K562 (cell line): Measurements from ENCODE around the gene LCN15. TPM values are rescaled to one million over a fixed set of nuclear protein-coding genes. Genes with fewer than 3 reads are reported as not detected.
A peak's percentile ranks its signal among the peaks of the same experiment; 100 is the strongest.

Experiments used
- ATAC-seq: fragments of 200-7000 bp; cut with Tn5 transposase; 3 replicates; pipeline ENCODE4 v1.9.1; 2020; ENCODE audit warnings: moderate library complexity
- BruUV-seq: library from RNA; stranded (reverse); fragments of 400-500 nt; replicated peaks from 2 replicates; lab custom pipeline; 2021; lab: Mats Ljungman, UMichigan
- CTCF ChIA-PET: fragments of 300-600 bp; formaldehyde crosslinking; extraction: SDS; loops from one replicate; lab custom pipeline; 2021; ENCODE audit warnings: low intra/inter-chr PET ratio; lab: Yijun Ruan, JAX
- POLR2A ChIA-PET: fragments of 300-600, 350-650 bp; sonication (Branson Sonifier 250); formaldehyde crosslinking; extraction: SDS; loops from one replicate; lab custom pipeline; 2021; ENCODE audit warnings: antibody characterized with exemption, inconsistent platforms; lab: Yijun Ruan, JAX
- DNase-seq, 4 experiments: peaks; one replicate each; pipeline versions ENCODE4 v3.0.0 to v3.0.0-alpha.2; 2011 to 2018; ENCODE audit warnings: low spot score in 3 of 4, mixed read lengths in 3 of 4; ENCODE audit errors: extremely low read depth in 1 of 4
- FAIRE-seq: peaks from 2 replicates; lab custom pipeline; 2011; peaks lifted over from hg19 to GRCh38; lab: Jason Lieb, UNC
- H2AFZ ChIP-seq: 2 replicates; pipeline ENCODE4 v1.6.0; 2011; ENCODE audit warnings: low read depth, low read length, control low read depth, inconsistent platforms
- H3K27ac ChIP-seq: fragments of 200-600 bp; 3 replicates; pipeline ENCODE4 v1.8.0; 2011; ENCODE audit warnings: low read depth, mild to moderate bottlenecking, control low read depth, inconsistent platforms, low read length, moderate library complexity, mixed read lengths; ENCODE audit errors: extremely low read depth
- H3K27me3 ChIP-seq, 2 experiments: fragments of 300-600 bp in 1 of 2; 2 replicates in 1 of 2; 3 replicates in 1 of 2; pipeline versions ENCODE4 v1.6.0 to v1.8.0; 2011; ENCODE audit warnings: inconsistent platforms in 2 of 2, low read length in 2 of 2, mild to moderate bottlenecking in 1 of 2, mixed read lengths in 1 of 2, moderate library complexity in 1 of 2; ENCODE audit not compliant: control insufficient read depth in 2 of 2, insufficient read depth in 2 of 2
- H3K36me3 ChIP-seq: fragments of 300-600 bp; 3 replicates; pipeline ENCODE4 v1.8.0; 2011; ENCODE audit warnings: mild to moderate bottlenecking, low read length, inconsistent platforms; ENCODE audit not compliant: control insufficient read depth, insufficient read depth
- H3K4me1 ChIP-seq, 2 experiments: fragments of 200-600 bp in 1 of 2; replicated peaks in 1 of 2; 2 replicates in 1 of 2; 3 replicates in 1 of 2; pipeline versions ENCODE4 v1.5.1 to v1.8.0; 2011; ENCODE audit warnings: inconsistent platforms in 2 of 2, low read length in 2 of 2, mild to moderate bottlenecking in 1 of 2, mixed read lengths in 1 of 2, moderate library complexity in 1 of 2; ENCODE audit not compliant: control insufficient read depth in 2 of 2, insufficient read depth in 2 of 2
- H3K4me2 ChIP-seq: 2 replicates; pipeline ENCODE4 v1.6.1; 2011; ENCODE audit warnings: low read length, control low read depth, inconsistent platforms, mixed read lengths; ENCODE audit not compliant: insufficient read depth
- H3K4me3 ChIP-seq: fragments of 200-600 bp; sonication (generic), shearing (Covaris generic); 2 replicates; pipeline ENCODE4 v1.5.1; 2016; ENCODE audit warnings: control low read depth, inconsistent platforms
- H3K79me2 ChIP-seq: fragments of 200-600 bp; 3 replicates; pipeline ENCODE4 v1.8.0; 2011; ENCODE audit warnings: low read length, inconsistent platforms; ENCODE audit not compliant: control insufficient read depth, insufficient read depth
- H3K9ac ChIP-seq, 2 experiments: 2 replicates each; pipeline versions ENCODE4 v1.6.0 to v1.6.1; 2011; ENCODE audit warnings: low read depth in 2 of 2, low read length in 2 of 2, control low read depth in 1 of 2, inconsistent platforms in 1 of 2, mild to moderate bottlenecking in 1 of 2, mixed read lengths in 1 of 2; ENCODE audit not compliant: insufficient read depth in 1 of 2
- H3K9me1 ChIP-seq: one replicate; pipeline ENCODE4 v1.6.0; 2011; ENCODE audit warnings: inconsistent platforms, mild to moderate bottlenecking, low read length, moderate library complexity; ENCODE audit not compliant: control insufficient read depth, insufficient read depth
- H3K9me3 ChIP-seq: replicated peaks from 2 replicates; pipeline ENCODE4 v1.5.1; 2011; ENCODE audit warnings: low read depth, low read length, inconsistent platforms; ENCODE audit not compliant: control insufficient read depth, insufficient read depth
- H4K20me1 ChIP-seq: replicated peaks from 2 replicates; pipeline ENCODE4 v1.6.1; 2011; ENCODE audit warnings: low read length, inconsistent platforms, mixed read lengths; ENCODE audit not compliant: control insufficient read depth, insufficient read depth
- HSF4 ChIP-seq: fragments of 250-450 bp; sonication (Bioruptor Pico); IDR thresholded peaks from 2 replicates; pipeline ENCODE4 v2.1.2; 2022; ENCODE audit warnings: mild to moderate bottlenecking, moderate library complexity, borderline replicate concordance
- SMARCA4 ChIP-seq: fragments of 450-650 bp; IDR thresholded peaks from 2 replicates; pipeline ENCODE4 v1.6.1; 2016
- XRCC3 ChIP-seq: fragments of 450-650 bp; IDR thresholded peaks from 2 replicates; pipeline ENCODE4 v1.6.1; 2017; ENCODE audit warnings: mild to moderate bottlenecking, moderate library complexity
- ZBTB8A ChIP-seq: fragments of 450-650 bp; IDR thresholded peaks from 2 replicates; pipeline ENCODE4 v1.6.1; 2018; ENCODE audit warnings: mild to moderate bottlenecking, moderate library complexity; ENCODE audit not compliant: partially characterized antibody
- ZNF785 ChIP-seq: fragments of 250-450 bp; sonication (Bioruptor Pico); IDR thresholded peaks from 2 replicates; pipeline ENCODE4 v1.4.0; 2020; ENCODE audit warnings: mild to moderate bottlenecking
- WGBS: fragments of 100-300 bp; shearing (Covaris generic); methylation state at CpG from one replicate; pipeline ENCODE4 v1.1.6; 2016; ENCODE audit warnings: low coverage, mixed read lengths; ENCODE audit not compliant: insufficient coverage; ENCODE audit errors: missing lambda C conversion rate; 5-methylcytosine and 5-hydroxymethylcytosine counted together
- in situ Hi-C: fragments of 300-500 bp; cut with MboI; formaldehyde crosslinking; loops from 4 replicates; pipeline ENCODE4 v1.15.0; 2018; ENCODE audit warnings: inconsistent platforms, mixed read lengths
- intact Hi-C: fragments of 100-400 bp; cut with micrococcal nuclease; formaldehyde crosslinking; loops from 2 replicates; pipeline ENCODE4 v1.14.2; 2022
- polyA plus RNA-seq, 8 experiments: library from polyadenylated mRNA; depleted of rRNA in 4 of 8; stranded (reverse) in 5 of 8; unstranded in 3 of 8; fragments of >200 nt; fragmentation: Nextera tagmentation in 2 of 8; fragmentation: Illumina TruSeq in 1 of 8; extraction: Ambion mirVana in 2 of 8; extraction: Trizol in 1 of 8; gene quantifications; 2 replicates each; pipeline versions ENCODE4 v1.2.1 to v1.2.3, GENCODE V29; 2011 to 2014; ENCODE audit warnings: inconsistent platforms in 1 of 8, missing spikeins in 1 of 8
- total RNA-seq, 7 experiments: library from RNA; depleted of rRNA in 6 of 7; stranded (reverse); fragments of >200 nt in 6 of 7; fragmentation: Illumina TruSeq in 2 of 7; extraction: Trizol in 2 of 7; gene quantifications; 2 replicates each; pipeline versions ENCODE4 v1.2.1 to v1.2.3, GENCODE V29; 2011 to 2021; ENCODE audit warnings: low replicate concordance in 1 of 7
- TF ChIP-seq, protein P1 (sequence below): sonication (generic); formaldehyde crosslinking; IDR thresholded peaks from 2 replicates; pipeline ENCODE4 v1.8.1; 2023; ENCODE audit warnings: missing genetic modification reagents, mild to moderate bottlenecking, borderline replicate concordance
- TF ChIP-seq, protein P2 (sequence below): fragments of 250-450 bp; sonication (Bioruptor Pico); IDR thresholded peaks from 2 replicates; pipeline ENCODE4 v1.4.0; 2020; ENCODE audit warnings: mild to moderate bottlenecking, moderate library complexity

LCN15 gene
- total and polyA plus RNA-seq, 9 of the 15 experiments (the other 6 are each of a cell fraction or from before 2014, with no cell fraction given) = 0.66 TPM; not detected in 8

DNA sequence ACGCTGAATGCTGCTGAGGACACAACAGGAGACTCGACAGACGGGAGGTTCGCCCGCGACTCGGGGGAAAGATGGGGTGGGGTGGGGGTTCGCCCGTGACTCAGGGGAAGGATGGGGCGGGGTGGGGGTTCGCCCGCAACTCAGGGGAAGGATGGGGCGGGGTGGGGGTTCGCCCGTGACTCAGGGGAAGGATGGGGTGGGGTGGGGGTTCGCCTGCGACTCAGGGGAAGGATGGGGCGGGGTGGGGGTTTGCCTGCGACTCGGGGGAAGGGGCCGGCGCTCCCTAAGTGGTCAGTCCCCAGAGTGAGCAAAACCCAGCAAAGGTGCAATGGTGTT is 18.2 kb downstream of the LCN15 start:
- Histone ChIP-seq H3K9ac (peak overlapping the region in 1 of 2 experiments; percentile 86; a peak in 1 of 4 replicates), H3K36me3 (no peaks in the 10 kb centered on the region), H3K9me1 (no peaks in the 10 kb centered on the region), H3K4me1 (peaks cover 14 to 83% of the 10 kb centered on the region in 2 experiments), H3K27ac (no peak overlapping the region), H3K4me3 (no peak overlapping the region), H3K27me3 (no peaks in the 10 kb centered on the region; a peak in 1 of 5 replicates), H3K9me3 (no peaks in the 10 kb centered on the region), H3K4me2 (peak overlapping the region; percentile 51), H4K20me1 (no peaks in the 10 kb centered on the region), H3K79me2 (no peaks in the 10 kb centered on the region), H2AFZ (peak overlapping the region; percentile 66)
- in situ Hi-C loops (no loop called here), intact Hi-C loops (no loop called here)
- DNase-seq (no peak), ATAC-seq (no peak), FAIRE-seq (no peak)
- WGBS = 6% methylated on average over 7 of the region's 22 CpGs
- BruUV-seq = no TSS peak
- ChIA-PET CTCF (no interaction called here), POLR2A (interaction anchor here (2.0 kb wide), 1 partner anchor 17 kb away, joined by 10 read pairs; no protein-coding TSS in a partner anchor)
- TF ChIP-seq, protein P1, sequence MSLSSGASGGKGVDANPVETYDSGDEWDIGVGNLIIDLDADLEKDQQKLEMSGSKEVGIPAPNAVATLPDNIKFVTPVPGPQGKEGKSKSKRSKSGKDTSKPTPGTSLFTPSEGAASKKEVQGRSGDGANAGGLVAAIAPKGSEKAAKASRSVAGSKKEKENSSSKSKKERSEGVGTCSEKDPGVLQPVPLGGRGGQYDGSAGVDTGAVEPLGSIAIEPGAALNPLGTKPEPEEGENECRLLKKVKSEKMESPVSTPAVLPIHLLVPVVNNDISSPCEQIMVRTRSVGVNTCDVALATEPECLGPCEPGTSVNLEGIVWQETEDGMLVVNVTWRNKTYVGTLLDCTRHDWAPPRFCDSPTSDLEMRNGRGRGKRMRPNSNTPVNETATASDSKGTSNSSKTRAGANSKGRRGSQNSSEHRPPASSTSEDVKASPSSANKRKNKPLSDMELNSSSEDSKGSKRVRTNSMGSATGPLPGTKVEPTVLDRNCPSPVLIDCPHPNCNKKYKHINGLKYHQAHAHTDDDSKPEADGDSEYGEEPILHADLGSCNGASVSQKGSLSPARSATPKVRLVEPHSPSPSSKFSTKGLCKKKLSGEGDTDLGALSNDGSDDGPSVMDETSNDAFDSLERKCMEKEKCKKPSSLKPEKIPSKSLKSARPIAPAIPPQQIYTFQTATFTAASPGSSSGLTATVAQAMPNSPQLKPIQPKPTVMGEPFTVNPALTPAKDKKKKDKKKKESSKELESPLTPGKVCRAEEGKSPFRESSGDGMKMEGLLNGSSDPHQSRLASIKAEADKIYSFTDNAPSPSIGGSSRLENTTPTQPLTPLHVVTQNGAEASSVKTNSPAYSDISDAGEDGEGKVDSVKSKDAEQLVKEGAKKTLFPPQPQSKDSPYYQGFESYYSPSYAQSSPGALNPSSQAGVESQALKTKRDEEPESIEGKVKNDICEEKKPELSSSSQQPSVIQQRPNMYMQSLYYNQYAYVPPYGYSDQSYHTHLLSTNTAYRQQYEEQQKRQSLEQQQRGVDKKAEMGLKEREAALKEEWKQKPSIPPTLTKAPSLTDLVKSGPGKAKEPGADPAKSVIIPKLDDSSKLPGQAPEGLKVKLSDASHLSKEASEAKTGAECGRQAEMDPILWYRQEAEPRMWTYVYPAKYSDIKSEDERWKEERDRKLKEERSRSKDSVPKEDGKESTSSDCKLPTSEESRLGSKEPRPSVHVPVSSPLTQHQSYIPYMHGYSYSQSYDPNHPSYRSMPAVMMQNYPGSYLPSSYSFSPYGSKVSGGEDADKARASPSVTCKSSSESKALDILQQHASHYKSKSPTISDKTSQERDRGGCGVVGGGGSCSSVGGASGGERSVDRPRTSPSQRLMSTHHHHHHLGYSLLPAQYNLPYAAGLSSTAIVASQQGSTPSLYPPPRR (CRISPR knock-in tag) = no peak
- no peak for TF ChIP-seq SMARCA4
- TF ChIP-seq, protein P2, sequence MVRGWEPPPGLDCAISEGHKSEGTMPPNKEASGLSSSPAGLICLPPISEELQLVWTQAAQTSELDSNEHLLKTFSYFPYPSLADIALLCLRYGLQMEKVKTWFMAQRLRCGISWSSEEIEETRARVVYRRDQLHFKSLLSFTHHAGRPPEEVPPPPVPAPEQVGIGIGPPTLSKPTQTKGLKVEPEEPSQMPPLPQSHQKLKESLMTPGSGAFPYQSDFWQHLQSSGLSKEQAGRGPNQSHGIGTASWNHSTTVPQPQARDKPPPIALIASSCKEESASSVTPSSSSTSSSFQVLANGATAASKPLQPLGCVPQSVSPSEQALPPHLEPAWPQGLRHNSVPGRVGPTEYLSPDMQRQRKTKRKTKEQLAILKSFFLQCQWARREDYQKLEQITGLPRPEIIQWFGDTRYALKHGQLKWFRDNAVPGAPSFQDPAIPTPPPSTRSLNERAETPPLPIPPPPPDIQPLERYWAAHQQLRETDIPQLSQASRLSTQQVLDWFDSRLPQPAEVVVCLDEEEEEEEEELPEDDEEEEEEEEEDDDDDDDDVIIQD (CRISPR knock-in tag) = no peak
- TF ChIP-seq HSF4 (CRISPR knock-in tag) = no peak
- no peak for TF ChIP-seq ZNF785 (CRISPR knock-in tag)
- no peak for TF ChIP-seq XRCC3
- no peak for TF ChIP-seq ZBTB8A
